H1 (cell line): ENCODE results near the gene INIP. TPM values are rescaled to one million over a fixed set of nuclear protein-coding genes. Genes with fewer than 3 reads are reported as not detected.

Experiments
- CTCF ChIA-PET: fragments of 300-600 bp; sonication (Branson Sonifier 250); formaldehyde crosslinking; loops from one replicate; lab custom pipeline; 2021; ENCODE audit not compliant: partially characterized antibody; lab: Charles Lee
- POLR2A ChIA-PET: fragments of 300-600 bp; sonication (Branson Sonifier 250); formaldehyde crosslinking; loops from one replicate; lab custom pipeline; 2021; ENCODE audit warnings: inconsistent platforms; ENCODE audit not compliant: partially characterized antibody; lab: Charles Lee
- DNase-seq, 2 experiments: peaks; one replicate each; pipeline versions ENCODE4 v3.0.0 to v3.0.0-alpha.2; 2010 to 2022; ENCODE audit warnings: low spot score in 2 of 2, low read depth in 1 of 2, mixed read lengths in 1 of 2
- FAIRE-seq: peaks from 2 replicates; lab custom pipeline; 2011; peaks lifted over from hg19 to GRCh38; lab: Jason Lieb, UNC
- H2AFZ ChIP-seq: 2 replicates; pipeline ENCODE4 v1.8.1; 2012; ENCODE audit warnings: low read length, inconsistent platforms
- H2AK5ac ChIP-seq: 2 replicates; pipeline ENCODE4 v1.6.1; 2013; ENCODE audit warnings: low read depth, low read length
- H2BK120ac ChIP-seq: replicated peaks from 2 replicates; pipeline ENCODE3; 2013; ENCODE audit warnings: low read depth, low read length, inconsistent platforms
- H2BK12ac ChIP-seq: 2 replicates; pipeline ENCODE4 v1.6.1; 2013; ENCODE audit warnings: low read depth, low read length
- H2BK15ac ChIP-seq: 2 replicates; pipeline ENCODE4 v1.6.1; 2013; ENCODE audit warnings: low read length
- H2BK20ac ChIP-seq: 2 replicates; pipeline ENCODE4 v1.6.1; 2013; ENCODE audit warnings: low read length
- H2BK5ac ChIP-seq: 2 replicates; pipeline ENCODE4 v1.6.1; 2013; ENCODE audit warnings: low read depth, low read length
- H3K14ac ChIP-seq: 2 replicates; pipeline ENCODE4 v1.6.1; 2013; ENCODE audit warnings: inconsistent platforms; ENCODE audit not compliant: insufficient read length
- H3K18ac ChIP-seq: 2 replicates; pipeline ENCODE4 v1.6.1; 2013; ENCODE audit warnings: low read length; ENCODE audit errors: extremely low read depth
- H3K23ac ChIP-seq: 2 replicates; pipeline ENCODE4 v1.6.1; 2013; ENCODE audit warnings: inconsistent platforms; ENCODE audit not compliant: insufficient read length
- H3K23me2 ChIP-seq: 2 replicates; pipeline ENCODE4 v1.6.1; 2013; ENCODE audit warnings: low read depth, low read length
- H3K27ac ChIP-seq: 2 replicates; pipeline ENCODE4 v1.6.1; 2011; ENCODE audit warnings: low read depth, low read length, inconsistent platforms
- H3K27me3 ChIP-seq, 4 experiments: replicated peaks in 1 of 4; 1 replicate in 1 of 4; 2 replicates in 3 of 4; pipeline versions ENCODE4 v1.6.1 to v1.8.1; 2011 to 2013; ENCODE audit warnings: low read length in 3 of 4, mild to moderate bottlenecking in 3 of 4, inconsistent platforms in 2 of 4, mixed read lengths in 2 of 4, moderate library complexity in 1 of 4; ENCODE audit not compliant: control insufficient read depth in 3 of 4, insufficient read depth in 3 of 4; ENCODE audit errors: extremely low read depth in 1 of 4
- H3K36me3 ChIP-seq, 4 experiments: 2 replicates each; pipeline versions ENCODE4 v1.6.1 to v1.8.1; 2011 to 2013; ENCODE audit warnings: mild to moderate bottlenecking in 4 of 4, low read length in 3 of 4, moderate library complexity in 2 of 4, control low read depth in 1 of 4, inconsistent platforms in 1 of 4; ENCODE audit not compliant: insufficient read depth in 4 of 4, control insufficient read depth in 2 of 4
- H3K4ac ChIP-seq: replicated peaks from 2 replicates; pipeline ENCODE3; 2013; ENCODE audit warnings: low read length, low read depth, mixed read lengths, inconsistent platforms; ENCODE audit not compliant: insufficient read length
- H3K4me1 ChIP-seq, 4 experiments: replicated peaks in 1 of 4; 1 replicate in 1 of 4; 2 replicates in 3 of 4; pipeline versions ENCODE4 v1.6.1 to v1.8.1; 2011 to 2013; ENCODE audit warnings: low read length in 3 of 4, inconsistent platforms in 2 of 4, mixed read lengths in 1 of 4; ENCODE audit not compliant: insufficient read depth in 4 of 4, control insufficient read depth in 3 of 4
- H3K4me2 ChIP-seq, 2 experiments: 2 replicates each; pipeline versions ENCODE4 v1.6.1 to v1.8.1; 2011 to 2013; ENCODE audit warnings: low read depth in 2 of 2, low read length in 2 of 2, control low read depth in 1 of 2, inconsistent platforms in 1 of 2, mild to moderate bottlenecking in 1 of 2; ENCODE audit not compliant: insufficient read depth in 1 of 2
- H3K4me3 ChIP-seq, 4 experiments: fragments of 200-600, 300-600 bp in 1 of 4; sonication (generic), shearing (Covaris generic), sonication (Bioruptor Twin) in 1 of 4; 2 replicates each; pipeline versions ENCODE4 v1.5.1 to v1.8.1; 2011 to 2016; ENCODE audit warnings: low read length in 4 of 4, low read depth in 3 of 4, control low read depth in 2 of 4, inconsistent platforms in 2 of 4, mild to moderate bottlenecking in 2 of 4, mixed read lengths in 1 of 4, moderate library complexity in 1 of 4; ENCODE audit not compliant: insufficient read depth in 2 of 4; ENCODE audit errors: extremely low read depth in 1 of 4
- H3K56ac ChIP-seq: replicated peaks from 2 replicates; pipeline ENCODE3; 2013; ENCODE audit warnings: low read depth, mild to moderate bottlenecking, mixed read lengths, low read length, inconsistent platforms; ENCODE audit not compliant: insufficient read length
- H3K79me1 ChIP-seq: 2 replicates; pipeline ENCODE4 v1.6.1; 2013; ENCODE audit warnings: low read depth, low read length, control low read depth
- H3K79me2 ChIP-seq, 2 experiments: 2 replicates each; pipeline versions ENCODE4 v1.6.1 to v1.8.1; 2012 to 2013; ENCODE audit warnings: low read length in 2 of 2, mild to moderate bottlenecking in 2 of 2, inconsistent platforms in 1 of 2; ENCODE audit not compliant: insufficient read depth in 2 of 2, control insufficient read depth in 1 of 2
- H3K9ac ChIP-seq, 4 experiments: replicated peaks in 1 of 4; 1 replicate in 1 of 4; 2 replicates in 3 of 4; pipeline versions ENCODE4 v1.6.1 to v1.8.1; 2011 to 2013; ENCODE audit warnings: low read depth in 3 of 4, low read length in 3 of 4, control low read depth in 2 of 4, mild to moderate bottlenecking in 2 of 4, moderate library complexity in 2 of 4, inconsistent platforms in 1 of 4; ENCODE audit errors: extremely low read depth in 1 of 4
- H3K9me3 ChIP-seq, 2 experiments: 2 replicates each; pipeline versions ENCODE4 v1.6.1 to v1.8.1; 2012 to 2013; ENCODE audit warnings: mild to moderate bottlenecking in 2 of 2, moderate library complexity in 2 of 2, control low read depth in 1 of 2, inconsistent platforms in 1 of 2, low read depth in 1 of 2, low read length in 1 of 2, mixed read lengths in 1 of 2; ENCODE audit not compliant: insufficient read depth in 2 of 2
- H4K20me1 ChIP-seq, 2 experiments: replicated peaks in 1 of 2; 2 replicates each; pipeline versions ENCODE3 to v1.8.1; 2011 to 2013; ENCODE audit warnings: inconsistent platforms in 2 of 2, low read length in 2 of 2, mild to moderate bottlenecking in 1 of 2; ENCODE audit not compliant: insufficient read depth in 2 of 2, control insufficient read depth in 1 of 2
- H4K5ac ChIP-seq: 2 replicates; pipeline ENCODE4 v1.6.1; 2013; ENCODE audit warnings: low read length, low read depth, mixed read lengths, inconsistent platforms; ENCODE audit not compliant: insufficient read length
- H4K8ac ChIP-seq: 2 replicates; pipeline ENCODE4 v1.8.0; 2013; ENCODE audit warnings: mild to moderate bottlenecking, moderate library complexity, low read length, inconsistent platforms; ENCODE audit not compliant: insufficient read depth; ENCODE audit errors: extremely low read depth
- H4K91ac ChIP-seq: replicated peaks from 2 replicates; pipeline ENCODE3; 2013; ENCODE audit warnings: low read length, mixed read lengths, inconsistent platforms; ENCODE audit not compliant: insufficient read length
- ASH2L ChIP-seq: fragments of 200-600, 300-600 bp; sonication (generic); IDR thresholded peaks from one replicate; pipeline ENCODE4 v1.7.1; 2017; ENCODE audit warnings: low read length
- CTBP2 ChIP-seq: IDR thresholded peaks from 2 replicates; pipeline ENCODE4 v1.7.0; 2011; ENCODE audit warnings: borderline replicate concordance, mild to moderate bottlenecking, moderate library complexity, mixed read lengths, low read length; ENCODE audit not compliant: insufficient read depth, insufficient read length
- CTCF ChIP-seq, 3 experiments: IDR thresholded peaks; 1 replicate in 2 of 3; 2 replicates in 1 of 3; pipeline versions ENCODE4 v1.5.1 to v1.6.1; 2011; ENCODE audit warnings: low read length in 3 of 3, mild to moderate bottlenecking in 3 of 3, inconsistent platforms in 2 of 3, low read depth in 1 of 3, moderate library complexity in 1 of 3; ENCODE audit not compliant: insufficient read depth in 1 of 3; ENCODE audit errors: control extremely low read depth in 1 of 3
- HDAC6 ChIP-seq: IDR thresholded peaks from one replicate; pipeline ENCODE4 v1.7.1; 2012; ENCODE audit warnings: low read depth, mild to moderate bottlenecking, inconsistent platforms, low read length, moderate library complexity
- KDM1A ChIP-seq: fragments of 200-600, 300-600 bp; sonication (generic); IDR thresholded peaks from 2 replicates; pipeline ENCODE4 v1.7.1; 2016; ENCODE audit warnings: mild to moderate bottlenecking, low read length, borderline replicate concordance
- RFX5 ChIP-seq: IDR thresholded peaks from 2 replicates; pipeline ENCODE4 v1.6.1; 2011; ENCODE audit warnings: low read depth, low read length, improper control_type of control experiment, borderline replicate concordance
- SAP30 ChIP-seq: fragments of 300-600 bp; sonication (generic); IDR thresholded peaks from 2 replicates; pipeline ENCODE4 v1.7.1; 2012; ENCODE audit warnings: low read length, moderate library complexity, mild to moderate bottlenecking, inconsistent platforms; ENCODE audit not compliant: insufficient read depth, insufficient replicate concordance
- TBP ChIP-seq: IDR thresholded peaks from 2 replicates; pipeline ENCODE4 v1.6.1; 2011; ENCODE audit warnings: low read depth, low read length, improper control_type of control experiment
- TCF12 ChIP-seq: IDR thresholded peaks from 2 replicates; pipeline ENCODE4 v1.6.1; 2011; ENCODE audit warnings: low read depth, mild to moderate bottlenecking, low read length
- WGBS, 2 experiments: shearing (Covaris generic) in 1 of 2; methylation state at CpG; one replicate each; pipeline versions ENCODE4 v1.1.6 to v1.1.7; 2013 to 2015; ENCODE audit warnings: low lambda C conversion rate in 2 of 2, mixed read lengths in 2 of 2, inconsistent platforms in 1 of 2, low coverage in 1 of 2, missing lambda C conversion rate in 1 of 2; ENCODE audit not compliant: insufficient replicate concordance in 2 of 2, insufficient coverage in 1 of 2, insufficient read length in 1 of 2; ENCODE audit errors: extremely low coverage in 1 of 2, missing lambda C conversion rate in 1 of 2; 5-methylcytosine and 5-hydroxymethylcytosine counted together
- polyA plus RNA-seq, 7 experiments: library from polyadenylated mRNA; depleted of rRNA in 3 of 7; stranded (reverse) in 5 of 7; unstranded in 2 of 7; fragments of >200 nt in 5 of 7; fragments of 200-250 nt in 2 of 7; gene quantifications; 1 replicate in 5 of 7; 2 replicates in 1 of 7; 4 replicates in 1 of 7; pipeline versions ENCODE4 v1.2.1 to v1.2.3, GENCODE V29; 2011 to 2013; ENCODE audit warnings: missing spikeins in 2 of 7, mixed read lengths in 2 of 7
- total RNA-seq: library from RNA; stranded (reverse); fragmentation: NEBNext Ultra II Directional; extraction: Animal tissue kit (Norgen Biotek cat#: 25700); gene quantifications from 2 replicates; pipeline ENCODE4 v1.2.1, GENCODE V29; 2021
- TF ChIP-seq, protein P1 (sequence below): IDR thresholded peaks from 2 replicates; pipeline ENCODE4 v1.6.1; 2011; ENCODE audit warnings: low read length, improper control_type of control experiment

The INIP gene
- total and polyA plus RNA-seq, 2 of the 8 experiments (the other 6 are each of a cell fraction or from before 2014, with no cell fraction given) = 10.7 to 18.3 TPM

GRCh38 chr9:112760821-112761220 is 42.9 kb upstream of the INIP start:
- Histone ChIP-seq H3K4ac (no peak overlapping the region), H3K23me2 (no peaks in the 10 kb centered on the region), H2AFZ (no peak overlapping the region), H2AK5ac (no peak overlapping the region), H3K4me2 (no peak overlapping the region), H4K5ac (no peak overlapping the region), H3K23ac (no peak overlapping the region), H3K27me3 (no peaks in the 10 kb centered on the region), H2BK120ac (no peak overlapping the region), H2BK15ac (no peak overlapping the region), H3K36me3 (no peaks in the 10 kb centered on the region), H3K9ac (no peak overlapping the region), H4K20me1 (no peaks in the 10 kb centered on the region), H3K9me3 (0 out of 4 replicates have a peak, but pooled peaks cover 0 to under 1% of the 10 kb centered on the region in 2 experiments), H3K56ac (no peak overlapping the region), H2BK5ac (no peak overlapping the region), H3K18ac (no peak overlapping the region), H3K27ac (no peak overlapping the region), H4K91ac (no peak overlapping the region), H2BK12ac (no peak overlapping the region), H3K79me1 (no peaks in the 10 kb centered on the region; the same call in 1 of the 2 replicates), H3K4me3 (no peak overlapping the region), H4K8ac (no peak overlapping the region), H3K79me2 (no peaks in the 10 kb centered on the region; a peak in 1 of 4 replicates), H3K14ac (no peak overlapping the region), H3K4me1 (peaks cover 0 to 4% (median 1%) of the 10 kb centered on the region in 4 experiments; a peak in 3 of 7 replicates), H2BK20ac (no peak overlapping the region)
- DNase-seq (no peak), FAIRE-seq (no peak)
- POLR2A ChIA-PET = no interaction called here
- CTCF ChIA-PET = interaction anchor here (0.8 to 1.6 kb wide), 4 partner anchors 10 to 234 kb away, joined by 3 to 10 read pairs (median 4); partner anchors contain the start of gene SNX30
- WGBS, 2 experiments = 82% methylated on average over 8 of the region's 8 CpGs; no CpG with 5 or more reads in 1 of the 2 experiments
- no peak for TF ChIP-seq CTBP2
- no peak for TF ChIP-seq HDAC6
- TF ChIP-seq CTCF (IDR thresholded peaks at IDR 0.05; ENCODE audit: control extremely low read depth in 1 of 3, insufficient read depth in 1 of 3, low read depth in 1 of 3, low read length in 3 of 3) = no peak
- no peak for TF ChIP-seq ASH2L
- TF ChIP-seq, protein P1, sequence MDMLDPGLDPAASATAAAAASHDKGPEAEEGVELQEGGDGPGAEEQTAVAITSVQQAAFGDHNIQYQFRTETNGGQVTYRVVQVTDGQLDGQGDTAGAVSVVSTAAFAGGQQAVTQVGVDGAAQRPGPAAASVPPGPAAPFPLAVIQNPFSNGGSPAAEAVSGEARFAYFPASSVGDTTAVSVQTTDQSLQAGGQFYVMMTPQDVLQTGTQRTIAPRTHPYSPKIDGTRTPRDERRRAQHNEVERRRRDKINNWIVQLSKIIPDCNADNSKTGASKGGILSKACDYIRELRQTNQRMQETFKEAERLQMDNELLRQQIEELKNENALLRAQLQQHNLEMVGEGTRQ = no peak
- no peak for TF ChIP-seq KDM1A
- no peak for TF ChIP-seq RFX5
- TF ChIP-seq TBP = no peak
- TF ChIP-seq TCF12 = no peak
- TF ChIP-seq SAP30 = no peak
